ENCODE results near the gene C2orf49. TPM values are rescaled to one million over a fixed set of nuclear protein-coding genes. Genes with fewer than 3 reads are reported as not detected.

The C2orf49 gene
- polyA plus RNA-seq, 4 donors, result 24.5 to 28.4 (median 25.4) TPM

DNA sequence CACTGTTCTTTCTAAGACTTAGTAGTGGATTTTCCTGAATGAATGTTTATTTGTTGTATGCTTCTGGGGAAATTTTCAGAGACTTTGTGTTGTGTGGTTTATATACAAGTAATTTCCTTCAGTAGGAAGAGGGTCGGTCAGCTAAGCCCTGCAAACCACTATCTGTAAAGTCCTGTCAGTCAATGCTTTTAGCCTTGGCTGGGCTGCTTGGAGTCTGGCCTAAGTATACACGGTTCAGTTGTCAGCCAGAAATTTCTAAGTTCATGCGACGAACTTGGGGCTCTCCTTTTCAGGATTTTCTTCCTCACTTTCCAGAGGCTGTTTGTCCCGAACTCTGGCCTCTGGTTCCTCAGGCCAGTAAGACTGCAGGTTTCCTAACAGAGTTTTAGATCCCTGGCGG is 21.3 kb downstream of the C2orf49 start:
- DNase-seq (ENCODE audit: low read depth in 4 of 4, low spot score in 3 of 4), result no peak

DNA sequence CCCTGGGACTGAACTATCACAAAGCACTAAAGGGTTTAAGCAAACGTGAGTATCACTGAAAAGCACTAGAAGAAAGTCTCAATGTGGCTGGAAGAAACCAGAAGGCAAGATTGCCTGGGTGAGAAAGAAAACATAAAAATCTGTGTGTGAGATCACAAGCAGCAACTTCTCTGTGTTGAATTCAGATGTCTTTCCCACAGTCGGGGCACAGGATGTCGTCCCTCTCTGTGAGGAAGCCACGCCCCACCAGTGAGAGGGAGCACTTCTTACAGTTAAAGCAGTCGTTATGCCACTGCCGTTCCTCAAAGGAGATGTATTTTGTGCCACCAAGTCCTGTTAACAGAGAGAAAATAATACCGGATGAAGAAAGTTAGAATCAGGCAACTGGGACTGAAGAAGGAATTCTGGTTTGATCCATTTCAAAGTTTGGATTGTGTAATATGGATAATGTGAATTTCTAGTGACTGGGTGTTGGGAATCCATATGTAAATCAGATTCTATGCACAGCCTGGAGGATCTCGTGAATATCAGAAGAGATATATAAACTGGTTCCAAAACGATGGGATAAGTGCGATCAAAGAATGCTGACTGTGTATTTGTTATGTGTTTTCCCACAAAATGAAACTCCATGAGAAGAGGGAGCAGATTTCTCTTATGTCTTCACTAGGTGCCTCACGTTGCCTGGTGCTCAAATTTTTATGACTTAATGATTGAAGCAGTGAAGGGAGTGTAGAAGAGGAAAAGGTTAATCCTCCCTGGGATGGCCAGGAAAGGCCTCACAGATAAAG is 24.0 kb downstream of the C2orf49 start:
- DNase-seq (ENCODE audit: low read depth in 4 of 4, low spot score in 3 of 4), result no peak

GRCh38 chr2:105362862-105363591 is 25.7 kb downstream of the C2orf49 start:
- DNase-seq (ENCODE audit: low read depth in 4 of 4, low spot score in 3 of 4), result no peak

DNA sequence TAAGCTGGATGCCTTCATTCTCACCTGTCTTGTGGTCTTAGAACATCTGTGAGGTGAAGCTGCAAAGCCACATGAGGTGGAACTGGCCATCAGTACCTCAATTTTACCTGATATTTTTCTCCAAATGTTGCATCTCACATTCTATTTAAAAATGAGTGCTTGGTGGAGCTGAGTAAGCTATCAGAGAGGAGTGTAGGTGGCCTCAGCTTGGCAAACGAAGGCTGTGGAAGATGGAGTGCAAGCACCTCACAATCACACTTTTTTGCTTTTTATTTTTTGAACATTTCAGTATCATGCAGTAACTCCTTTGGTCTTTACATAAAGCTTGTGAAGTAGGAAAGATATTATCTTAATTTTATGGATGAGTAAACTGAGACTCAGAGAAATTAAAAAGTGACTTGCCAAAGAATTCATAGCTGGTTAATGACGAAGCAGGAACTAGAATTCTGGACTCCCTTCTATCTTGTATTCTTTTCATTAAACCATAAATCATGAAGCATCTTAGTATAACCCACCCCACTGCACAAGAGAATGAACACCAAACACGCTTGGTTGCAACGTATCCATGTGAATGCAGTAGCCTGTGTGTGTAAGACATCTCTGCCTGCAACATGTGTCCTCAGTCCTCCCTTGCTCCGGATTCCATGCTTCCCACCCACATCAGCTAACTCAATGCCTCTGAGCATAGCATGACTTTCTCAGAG is 27.2 kb downstream of the C2orf49 start:
- DNase-seq (ENCODE audit: low read depth in 4 of 4, low spot score in 3 of 4), result no peak

DNA sequence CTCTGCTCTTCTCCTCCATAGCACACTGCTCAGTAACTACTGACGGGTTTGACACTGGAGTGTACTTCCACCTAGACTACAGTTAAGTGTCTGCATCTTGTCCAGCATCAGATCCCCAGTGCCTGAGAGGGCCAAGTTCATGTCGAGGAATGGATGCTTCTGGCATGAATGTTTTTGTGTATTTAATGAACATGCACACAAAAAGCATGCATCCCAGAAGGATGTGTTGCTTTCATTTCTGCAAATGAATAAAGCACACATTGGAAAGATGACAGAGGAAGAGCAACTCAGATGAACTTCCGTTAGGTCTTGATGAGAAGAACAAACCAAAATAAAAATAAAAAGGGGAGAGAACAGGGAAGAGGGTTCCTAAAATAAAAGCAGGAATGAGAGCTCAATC is 27.9 kb downstream of the C2orf49 start:
- DNase-seq (ENCODE audit: low read depth in 4 of 4, low spot score in 3 of 4), result no peak

DNA sequence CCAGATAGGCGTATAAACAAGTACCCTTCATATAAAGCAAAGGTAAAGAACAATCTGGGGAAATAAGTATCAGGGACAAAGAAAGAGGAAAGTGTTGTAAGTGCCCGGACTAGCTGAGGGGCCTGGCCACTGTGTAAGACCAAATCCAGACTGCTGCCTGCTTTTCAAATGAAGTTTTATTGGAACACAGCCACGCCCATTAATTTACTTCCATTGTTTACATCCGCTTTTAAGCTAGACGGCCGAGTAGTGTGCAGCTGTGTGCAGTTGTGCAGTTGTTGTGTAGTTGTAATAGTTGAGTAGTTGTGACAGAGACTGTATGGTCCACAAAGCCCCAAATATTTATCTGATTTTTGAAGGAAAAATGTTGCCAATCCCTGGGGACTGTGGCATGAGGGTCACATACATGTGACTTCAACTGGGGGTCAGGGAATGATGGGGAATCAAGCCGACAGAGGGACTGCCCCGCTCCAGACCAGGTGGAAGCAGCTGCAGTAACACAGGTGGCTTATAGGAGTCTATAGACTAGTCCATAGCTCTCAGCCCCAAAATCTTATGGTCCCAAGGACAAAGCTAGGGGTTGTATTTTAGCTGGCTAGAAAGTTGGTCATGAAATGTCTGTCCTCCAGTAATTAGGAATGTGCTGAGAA is 31.5 kb downstream of the C2orf49 start:
- no peak for DNase-seq (ENCODE audit: low read depth in 4 of 4, low spot score in 3 of 4)

DNA sequence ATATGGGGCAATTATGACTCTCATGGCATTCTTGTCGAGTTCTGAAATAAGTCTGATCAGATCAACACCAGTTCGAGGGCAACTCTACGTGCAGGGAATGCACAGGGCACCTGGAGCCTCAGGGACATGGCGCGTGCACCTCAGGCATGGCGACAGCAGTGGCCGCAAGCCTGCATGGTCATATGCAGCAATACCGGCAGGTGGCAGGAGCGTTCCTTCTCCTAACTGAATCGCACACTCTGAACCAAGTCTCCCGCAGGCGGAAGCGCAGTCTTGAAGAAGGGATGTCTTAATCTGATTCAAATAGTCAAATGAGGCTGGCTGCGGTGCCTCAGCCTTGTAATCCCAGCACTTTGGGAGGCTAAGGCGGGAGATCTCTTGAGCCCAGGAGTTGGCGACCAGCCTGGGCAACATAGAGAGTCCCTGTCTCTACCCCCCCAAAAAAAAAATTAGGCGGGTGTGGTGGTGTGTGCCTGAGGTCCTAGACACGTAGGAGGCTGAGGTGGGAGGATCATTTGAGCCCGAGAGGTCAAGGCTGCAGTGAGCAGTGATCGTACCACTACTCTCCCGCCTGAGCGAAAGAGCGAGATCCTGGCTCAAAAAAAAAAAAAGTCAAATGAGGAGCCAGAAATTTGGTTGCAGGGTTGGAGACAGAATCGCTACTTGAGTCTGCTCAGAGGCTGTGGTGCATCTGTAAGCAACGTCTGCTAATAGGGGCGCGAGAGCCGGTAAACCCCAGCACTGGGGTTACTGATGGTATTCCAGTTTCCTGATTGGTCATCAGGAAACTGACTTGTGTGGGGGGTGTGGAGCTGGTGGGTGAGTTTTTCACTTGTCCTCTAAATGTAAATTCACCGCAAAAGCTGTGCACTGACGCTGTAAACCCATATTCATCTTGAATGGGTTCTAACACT is 32.7 kb downstream of the C2orf49 start:
- peak in 2 of 4 donors; percentile 66 to 68 for DNase-seq (ENCODE audit: low read depth in 4 of 4, low spot score in 3 of 4)

- DNase-seq (ENCODE audit: low read depth in 4 of 4, low spot score in 3 of 4), result no peak
These were observed 33.8 kb downstream of the C2orf49 start for GRCh38 chr2:105371156-105371555.

DNA sequence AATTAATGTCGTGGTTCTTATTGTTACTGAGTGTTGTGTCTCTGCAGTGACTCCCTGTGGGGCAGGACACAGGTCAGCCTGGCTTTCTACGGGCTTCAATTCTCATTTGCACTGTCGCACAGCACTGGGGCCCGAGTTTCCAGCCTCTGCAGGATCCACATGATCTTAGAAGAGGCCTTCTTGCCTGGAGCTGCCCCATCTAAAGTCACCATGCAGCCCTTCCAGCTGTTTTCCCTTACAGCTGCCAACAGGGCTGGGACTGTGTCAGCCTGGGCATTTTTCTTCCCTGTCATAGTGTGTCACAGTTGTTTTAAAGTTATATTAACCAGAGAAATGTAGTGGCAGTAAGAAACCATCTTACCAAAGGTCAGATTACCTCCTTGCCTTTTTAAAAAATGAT is 34.5 kb downstream of the C2orf49 start:
- DNase-seq (ENCODE audit: low read depth in 4 of 4, low spot score in 3 of 4), result no peak

- no peak for DNase-seq (ENCODE audit: low read depth in 4 of 4, low spot score in 3 of 4)
These were observed 36.0 kb downstream of the C2orf49 start for GRCh38 chr2:105373344-105373781.

DNA sequence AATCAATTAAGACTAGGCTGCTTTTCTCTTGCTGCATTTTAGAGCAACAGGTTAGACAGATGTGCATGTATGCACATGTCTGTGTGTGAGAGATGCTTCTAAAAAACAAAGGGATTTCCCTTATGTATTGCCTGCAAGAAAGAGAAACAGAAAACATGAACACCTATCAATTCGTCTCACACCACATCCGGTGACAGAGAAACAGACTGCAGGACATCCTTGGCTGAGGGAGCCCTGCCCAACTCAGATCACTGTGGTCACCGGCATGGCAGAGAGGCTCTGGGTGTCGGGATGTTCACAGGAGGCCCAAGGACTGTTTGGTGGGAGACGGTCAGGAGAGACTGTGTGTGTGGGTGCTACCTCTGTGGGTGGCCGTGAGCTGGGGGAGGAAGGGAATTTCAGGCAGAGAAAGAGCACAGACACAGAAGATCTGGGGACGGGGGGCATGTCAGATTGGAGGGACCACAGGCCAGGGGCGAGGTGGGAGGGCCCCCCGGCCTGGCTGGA is 36.6 kb downstream of the C2orf49 start:
- DNase-seq (ENCODE audit: low read depth in 4 of 4, low spot score in 3 of 4), result no peak

DNA sequence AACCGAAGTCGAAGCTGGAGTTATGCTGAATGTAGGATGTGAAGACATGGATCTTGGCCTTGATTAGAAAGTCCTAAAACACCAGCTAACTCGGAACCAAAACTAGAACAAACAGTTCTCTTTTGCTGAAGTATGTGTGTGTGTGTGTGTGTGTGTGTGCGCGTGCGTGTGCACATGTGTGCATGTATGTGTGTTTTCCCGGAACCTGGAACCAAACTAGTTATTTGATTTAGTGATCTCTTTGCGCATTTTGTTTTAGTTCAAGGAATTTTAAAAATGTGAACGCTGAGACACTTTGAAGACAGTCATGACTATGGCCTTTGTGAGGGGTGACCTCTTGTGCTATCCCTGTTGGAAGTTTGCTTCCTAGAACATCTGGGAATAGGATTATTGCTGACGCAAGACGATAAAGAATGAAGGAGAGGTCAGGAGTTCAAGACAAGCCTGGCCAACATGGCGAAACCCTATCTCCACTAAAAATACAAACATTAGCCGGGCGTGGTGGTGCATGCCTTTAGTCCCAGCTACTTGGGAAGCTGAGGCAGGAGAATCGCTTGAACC is 37.7 kb downstream of the C2orf49 start:
- DNase-seq (ENCODE audit: low read depth in 4 of 4, low spot score in 3 of 4), result no peak

GRCh38 chr2:105376010-105376409 is 38.7 kb downstream of the C2orf49 start:
- DNase-seq (ENCODE audit: low read depth in 4 of 4, low spot score in 3 of 4), result no peak

GRCh38 chr2:105376789-105377240 is 39.5 kb downstream of the C2orf49 start:
- DNase-seq (ENCODE audit: low read depth in 4 of 4, low spot score in 3 of 4), result no peak

DNA sequence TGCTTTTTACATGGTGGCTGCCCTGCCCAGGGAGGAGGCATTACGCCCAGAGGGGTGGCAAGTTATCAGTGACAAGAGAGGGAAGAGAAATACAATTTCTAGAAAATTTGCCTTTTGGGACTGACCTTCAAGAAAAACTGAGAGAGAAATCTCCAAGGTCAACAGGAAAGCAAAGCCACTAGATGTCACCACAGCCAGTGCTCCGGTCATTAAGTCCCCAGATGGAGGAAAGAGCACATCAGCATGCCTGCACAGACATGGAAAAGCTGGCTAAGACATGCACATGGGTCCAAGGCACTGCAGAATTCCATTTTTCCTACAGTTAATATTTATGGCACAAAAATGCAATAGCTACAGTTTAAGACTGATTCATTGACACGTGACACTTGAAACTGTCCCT is 40.5 kb downstream of the C2orf49 start:
- DNase-seq (ENCODE audit: low read depth in 4 of 4, low spot score in 3 of 4), result no peak

DNA sequence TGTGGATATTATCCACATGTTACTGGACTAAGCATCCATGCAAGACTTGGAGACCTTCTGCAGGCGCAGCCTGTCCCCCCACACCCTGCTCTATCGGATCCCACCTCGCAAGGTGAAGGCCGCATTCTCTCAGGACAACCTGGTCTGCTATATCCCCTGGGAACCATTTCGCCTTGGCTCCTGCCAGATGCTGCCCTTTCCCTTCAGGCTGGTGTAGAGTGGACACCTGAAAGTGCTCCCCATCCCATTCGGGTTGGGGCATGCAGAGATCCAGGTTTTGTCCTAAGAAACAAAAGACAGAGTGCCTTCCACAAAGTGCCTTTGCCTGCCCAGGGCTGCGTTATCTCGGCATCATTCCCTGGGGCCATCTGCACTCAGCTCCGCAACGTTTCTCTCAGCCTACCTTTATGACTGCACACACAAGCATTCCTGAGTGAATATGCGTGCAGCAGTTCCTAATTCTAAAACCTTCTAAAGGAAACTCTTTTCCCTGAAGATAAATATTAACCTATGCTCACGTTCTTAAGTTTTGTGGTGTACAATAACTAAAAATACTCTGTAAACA is 41.0 kb downstream of the C2orf49 start:
- DNase-seq (ENCODE audit: low read depth in 4 of 4, low spot score in 3 of 4), result no peak

DNA sequence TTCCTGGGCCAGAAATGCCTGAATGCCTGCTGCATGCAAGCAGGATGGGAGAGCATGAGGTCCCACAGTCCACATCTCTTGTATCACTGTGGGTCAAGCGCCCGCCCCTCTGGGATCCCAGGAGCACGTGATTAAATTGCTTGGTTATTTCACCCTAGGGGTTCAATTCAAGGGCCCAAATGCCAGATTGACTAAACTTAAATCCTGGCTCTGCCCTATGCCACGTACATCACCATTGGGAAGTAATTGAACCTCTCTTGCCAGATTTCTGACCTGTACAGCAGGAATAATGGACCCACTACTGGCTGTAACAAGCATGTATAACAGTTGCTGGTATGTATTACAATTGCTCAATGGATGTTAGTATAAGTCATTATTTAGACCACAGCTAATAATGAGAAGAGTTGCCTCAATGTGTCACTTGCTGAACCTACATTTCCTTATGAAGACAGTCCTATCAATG is 41.6 kb downstream of the C2orf49 start:
- no peak for DNase-seq (ENCODE audit: low read depth in 4 of 4, low spot score in 3 of 4)

DNA sequence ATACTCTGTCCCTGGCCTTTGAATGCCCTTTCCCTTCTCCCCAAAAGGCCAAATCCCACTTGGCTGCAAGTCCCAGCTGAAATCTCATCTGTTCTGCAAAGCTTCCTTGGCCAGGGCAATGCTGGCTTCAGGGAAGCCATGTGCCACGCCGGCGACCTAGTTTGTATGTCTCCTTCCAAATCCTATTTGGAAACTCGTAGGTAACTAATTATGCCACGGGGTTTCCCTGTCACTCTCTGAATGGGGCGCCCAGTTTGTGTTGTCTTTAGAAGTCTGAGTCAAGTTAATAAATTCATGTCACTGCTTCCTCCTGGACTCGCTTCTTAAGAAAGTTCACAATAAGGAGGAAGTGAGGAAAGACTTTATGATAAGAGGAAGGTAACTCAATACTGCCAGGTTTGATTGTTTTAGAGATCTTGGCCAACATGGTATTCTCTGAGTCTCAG is 42.4 kb downstream of the C2orf49 start:
- no peak for DNase-seq (ENCODE audit: low read depth in 4 of 4, low spot score in 3 of 4)
